SK-N-SH (cell line): ENCODE data around the gene OR12D3. TPM values are rescaled to one million over a fixed set of nuclear protein-coding genes. Genes with fewer than 3 reads are reported as not detected.

Experiments
- CTCF ChIA-PET: fragments of 300-600, 350-600 bp; formaldehyde crosslinking; extraction: SDS; loops from one replicate; lab custom pipeline; 2021; lab: Yijun Ruan, JAX
- POLR2A ChIA-PET: fragments of 350-600 bp; sonication (Branson Sonifier 250); formaldehyde crosslinking; extraction: SDS; loops from one replicate; lab custom pipeline; 2020; ENCODE audit warnings: antibody characterized with exemption, inconsistent platforms; lab: Yijun Ruan, JAX
- DNase-seq: peaks from one replicate; pipeline ENCODE4 v3.0.0; 2012
- H2AFZ ChIP-seq: fragments of 200-600 bp; sonication (generic); 2 replicates; pipeline ENCODE4 v1.8.1; 2016; ENCODE audit warnings: antibody characterized with exemption, mild to moderate bottlenecking, low read depth
- H3F3A ChIP-seq: fragments of 200-600 bp; sonication (generic); replicated peaks from 2 replicates; pipeline ENCODE3; 2016; ENCODE audit warnings: antibody characterized with exemption, mild to moderate bottlenecking; ENCODE audit not compliant: insufficient read depth
- H3K27ac ChIP-seq, 2 experiments: fragments of 200-500 bp in 1 of 2; fragments of 200-600 bp in 1 of 2; sonication (Bioruptor generic) in 1 of 2; sonication (generic), shearing (Covaris generic) in 1 of 2; 2 replicates each; pipeline versions ENCODE4 v1.5.1 to v1.6.1; 2014 to 2016; ENCODE audit warnings: low read depth in 2 of 2, inconsistent platforms in 1 of 2, low read length in 1 of 2, mild to moderate bottlenecking in 1 of 2, mixed read lengths in 1 of 2
- H3K27me3 ChIP-seq: fragments of 200-600 bp; sonication (generic), shearing (Covaris generic); 2 replicates; pipeline ENCODE4 v1.6.1; 2016; ENCODE audit warnings: mixed run types; ENCODE audit not compliant: insufficient read depth
- H3K36me3 ChIP-seq, 2 experiments: fragments of 200-500 bp in 1 of 2; fragments of 200-600 bp in 1 of 2; sonication (Bioruptor generic) in 1 of 2; sonication (generic) in 1 of 2; replicated peaks in 1 of 2; 2 replicates each; pipeline versions ENCODE3 to v1.5.1; 2014 to 2016; ENCODE audit warnings: low read length in 1 of 2, mild to moderate bottlenecking in 1 of 2; ENCODE audit not compliant: insufficient read depth in 2 of 2, control insufficient read depth in 1 of 2
- H3K4me1 ChIP-seq, 2 experiments: fragments of 200-500 bp in 1 of 2; fragments of 200-600 bp in 1 of 2; sonication (Bioruptor generic) in 1 of 2; sonication (generic), shearing (Covaris generic) in 1 of 2; 2 replicates each; pipeline versions ENCODE4 v1.5.1 to v1.6.1; 2014 to 2016; ENCODE audit warnings: low read depth in 1 of 2, low read length in 1 of 2, mixed run types in 1 of 2; ENCODE audit not compliant: insufficient read depth in 2 of 2, control insufficient read depth in 1 of 2
- H3K4me2 ChIP-seq: fragments of 200-600 bp; sonication (generic), shearing (Covaris generic); 2 replicates; pipeline ENCODE4 v1.6.1; 2017; ENCODE audit warnings: mixed run types
- H3K4me3 ChIP-seq, 2 experiments: fragments of 200-500 bp in 1 of 2; fragments of 200-600 bp in 1 of 2; sonication (Bioruptor generic) in 1 of 2; sonication (generic), shearing (Covaris generic) in 1 of 2; 2 replicates each; pipeline versions ENCODE4 v1.5.1 to v1.8.1; 2014 to 2016; ENCODE audit warnings: low read depth in 2 of 2, inconsistent platforms in 1 of 2, low read length in 1 of 2, mild to moderate bottlenecking in 1 of 2, mixed read lengths in 1 of 2, moderate library complexity in 1 of 2
- H3K79me2 ChIP-seq: fragments of 200-600 bp; sonication (generic); 2 replicates; pipeline ENCODE4 v1.8.1; 2017; ENCODE audit warnings: mild to moderate bottlenecking; ENCODE audit not compliant: insufficient read depth
- H3K9ac ChIP-seq: fragments of 200-600 bp; sonication (generic); 2 replicates; pipeline ENCODE4 v1.6.1; 2017; ENCODE audit warnings: mixed run types
- H3K9me2 ChIP-seq: fragments of 200-600 bp; sonication (generic); 2 replicates; pipeline ENCODE4 v1.6.1; 2017; ENCODE audit warnings: mixed run types
- H3K9me3 ChIP-seq: fragments of 200-600 bp; sonication (generic); 2 replicates; pipeline ENCODE4 v1.6.1; 2017; ENCODE audit warnings: mixed run types, mild to moderate bottlenecking, moderate library complexity
- H4K20me1 ChIP-seq: fragments of 200-600 bp; sonication (generic); 2 replicates; pipeline ENCODE4 v1.6.1; 2017; ENCODE audit warnings: mild to moderate bottlenecking, mixed run types; ENCODE audit not compliant: insufficient read depth
- ELF1 ChIP-seq: IDR thresholded peaks from 2 replicates; pipeline ENCODE4 v1.4.0; 2012
- FOXJ3 ChIP-seq: sonication (generic); formaldehyde crosslinking; IDR thresholded peaks from 2 replicates; pipeline ENCODE4 v1.5.1; 2020; ENCODE audit warnings: mild to moderate bottlenecking, missing genetic modification reagents
- MXI1 ChIP-seq: IDR thresholded peaks from 2 replicates; pipeline ENCODE4 v1.6.1; 2012; ENCODE audit warnings: mild to moderate bottlenecking, low read depth, low read length, improper control_type of control experiment
- NFIC ChIP-seq: IDR thresholded peaks from 2 replicates; pipeline ENCODE4 v1.4.0; 2012; ENCODE audit warnings: borderline replicate concordance
- POLR2AphosphoS5 ChIP-seq: IDR thresholded peaks from 2 replicates; pipeline ENCODE4 v1.6.1; 2012; ENCODE audit warnings: low read depth, low read length
- RAD21 ChIP-seq: IDR thresholded peaks from 2 replicates; pipeline ENCODE4 v1.6.1; 2012; ENCODE audit warnings: mild to moderate bottlenecking, low read length
- SMC3 ChIP-seq: IDR thresholded peaks from 2 replicates; pipeline ENCODE4 v1.6.1; 2012; ENCODE audit warnings: low read depth, low read length, improper control_type of control experiment
- WGBS: methylation state at CpG from one replicate; pipeline ENCODE4 v1.1.6; 2017; ENCODE audit warnings: low lambda C conversion rate; 5-methylcytosine and 5-hydroxymethylcytosine counted together
- polyA plus RNA-seq, 3 experiments: library from polyadenylated mRNA; depleted of rRNA; stranded (reverse); fragments of >200 nt; gene quantifications; 2 replicates each; pipeline ENCODE4 v1.2.3, GENCODE V29; 2012
- TF ChIP-seq, protein P1 (sequence below): IDR thresholded peaks from 2 replicates; pipeline ENCODE4 v1.4.0; 2012; ENCODE audit warnings: low read depth, borderline replicate concordance
- TF ChIP-seq, protein P2 (sequence below): IDR thresholded peaks from 2 replicates; pipeline ENCODE4; 2012
- TF ChIP-seq, protein P3 (sequence below): fragments of 200-600 bp; sonication (generic); IDR thresholded peaks from 2 replicates; pipeline ENCODE4 v1.6.1; 2017; ENCODE audit warnings: antibody characterized with exemption, mild to moderate bottlenecking, moderate library complexity

Gene OR12D3
- polyA plus RNA-seq, 1 of the 3 experiments (the other 2 are of a cell fraction) = not detected

DNA sequence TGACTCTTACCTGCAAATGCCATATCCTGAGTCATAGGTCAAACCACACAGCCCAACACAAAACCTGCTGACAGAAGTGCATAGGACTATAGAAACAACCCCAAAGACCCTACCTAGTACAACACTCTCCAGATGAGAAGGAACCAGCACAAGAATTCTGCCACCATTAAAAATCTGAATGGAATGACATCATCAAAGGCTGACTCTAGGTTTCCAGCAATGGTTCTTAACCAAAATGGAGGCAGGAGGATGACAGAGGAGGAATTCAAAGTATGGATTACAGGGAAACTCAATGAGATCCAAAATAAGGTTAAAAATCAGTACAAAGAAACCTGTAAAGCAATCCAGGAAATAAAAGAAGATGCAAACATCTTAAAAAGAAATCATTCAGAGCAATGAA is 42.4 kb downstream of the OR12D3 start (continued):
- TF ChIP-seq, protein P1, sequence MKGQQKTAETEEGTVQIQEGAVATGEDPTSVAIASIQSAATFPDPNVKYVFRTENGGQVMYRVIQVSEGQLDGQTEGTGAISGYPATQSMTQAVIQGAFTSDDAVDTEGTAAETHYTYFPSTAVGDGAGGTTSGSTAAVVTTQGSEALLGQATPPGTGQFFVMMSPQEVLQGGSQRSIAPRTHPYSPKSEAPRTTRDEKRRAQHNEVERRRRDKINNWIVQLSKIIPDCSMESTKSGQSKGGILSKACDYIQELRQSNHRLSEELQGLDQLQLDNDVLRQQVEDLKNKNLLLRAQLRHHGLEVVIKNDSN = no peak
- no peak for TF ChIP-seq POLR2AphosphoS5

DNA sequence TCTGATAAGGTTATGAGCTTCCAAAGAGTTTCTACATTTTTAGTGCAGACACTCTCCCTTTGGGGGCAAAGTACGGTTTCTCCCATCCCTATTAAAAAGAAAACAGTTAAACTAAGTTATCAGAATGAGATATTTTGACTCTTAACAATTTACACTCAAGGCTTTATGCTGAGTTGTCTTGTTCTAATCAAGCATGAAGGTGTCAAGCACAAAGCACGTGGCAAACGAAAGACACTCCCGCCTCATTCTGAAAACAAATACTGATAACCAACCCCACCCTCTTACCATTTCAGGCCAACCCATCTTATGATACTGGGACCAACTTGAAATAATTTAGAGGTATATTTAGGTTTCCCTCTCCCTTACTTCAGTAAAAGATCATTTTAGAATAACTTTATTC is 49.3 kb downstream of the OR12D3 start:
- H3K4me2 ChIP-seq = no peak overlapping the region
- 4% methylated on average over 4 of the region's 4 CpGs for whole genome bisulfite sequencing
- CTCF ChIA-PET = no interaction called here

More for the DNA sequence above, 49.3 kb downstream of the OR12D3 start:
- Histone ChIP-seq H3K9me2 (no peaks in the 10 kb centered on the region), H3K4me3 (no peak overlapping the region), H3F3A (no peaks in the 10 kb centered on the region), H3K9ac (no peak overlapping the region), H3K79me2 (no peaks in the 10 kb centered on the region), H3K36me3 (no peaks in the 10 kb centered on the region), H4K20me1 (no peaks in the 10 kb centered on the region), H2AFZ (no peak overlapping the region), H3K27ac (no peak overlapping the region), H3K9me3 (no peaks in the 10 kb centered on the region), H3K4me1 (no peaks in the 10 kb centered on the region), H3K27me3 (no peaks in the 10 kb centered on the region)
- TF ChIP-seq, protein P2, sequence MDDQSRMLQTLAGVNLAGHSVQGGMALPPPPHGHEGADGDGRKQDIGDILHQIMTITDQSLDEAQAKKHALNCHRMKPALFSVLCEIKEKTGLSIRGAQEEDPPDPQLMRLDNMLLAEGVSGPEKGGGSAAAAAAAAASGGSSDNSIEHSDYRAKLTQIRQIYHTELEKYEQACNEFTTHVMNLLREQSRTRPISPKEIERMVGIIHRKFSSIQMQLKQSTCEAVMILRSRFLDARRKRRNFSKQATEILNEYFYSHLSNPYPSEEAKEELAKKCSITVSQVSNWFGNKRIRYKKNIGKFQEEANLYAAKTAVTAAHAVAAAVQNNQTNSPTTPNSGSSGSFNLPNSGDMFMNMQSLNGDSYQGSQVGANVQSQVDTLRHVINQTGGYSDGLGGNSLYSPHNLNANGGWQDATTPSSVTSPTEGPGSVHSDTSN = no peak
- TF ChIP-seq FOXJ3 (CRISPR knock-in tag) = no peak
- no peak for TF ChIP-seq SMC3
- no peak for TF ChIP-seq ELF1
- TF ChIP-seq, protein P3, sequence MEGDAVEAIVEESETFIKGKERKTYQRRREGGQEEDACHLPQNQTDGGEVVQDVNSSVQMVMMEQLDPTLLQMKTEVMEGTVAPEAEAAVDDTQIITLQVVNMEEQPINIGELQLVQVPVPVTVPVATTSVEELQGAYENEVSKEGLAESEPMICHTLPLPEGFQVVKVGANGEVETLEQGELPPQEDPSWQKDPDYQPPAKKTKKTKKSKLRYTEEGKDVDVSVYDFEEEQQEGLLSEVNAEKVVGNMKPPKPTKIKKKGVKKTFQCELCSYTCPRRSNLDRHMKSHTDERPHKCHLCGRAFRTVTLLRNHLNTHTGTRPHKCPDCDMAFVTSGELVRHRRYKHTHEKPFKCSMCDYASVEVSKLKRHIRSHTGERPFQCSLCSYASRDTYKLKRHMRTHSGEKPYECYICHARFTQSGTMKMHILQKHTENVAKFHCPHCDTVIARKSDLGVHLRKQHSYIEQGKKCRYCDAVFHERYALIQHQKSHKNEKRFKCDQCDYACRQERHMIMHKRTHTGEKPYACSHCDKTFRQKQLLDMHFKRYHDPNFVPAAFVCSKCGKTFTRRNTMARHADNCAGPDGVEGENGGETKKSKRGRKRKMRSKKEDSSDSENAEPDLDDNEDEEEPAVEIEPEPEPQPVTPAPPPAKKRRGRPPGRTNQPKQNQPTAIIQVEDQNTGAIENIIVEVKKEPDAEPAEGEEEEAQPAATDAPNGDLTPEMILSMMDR = no peak
- TF ChIP-seq RAD21 = no peak
- TF ChIP-seq MXI1 = no peak
- TF ChIP-seq NFIC = no peak
- no peak for DNase-seq
- POLR2A ChIA-PET = no interaction called here

Other genes starting within 250 kb of the OR12D3 start
- gene OR2J2, start 204.4 kb downstream of the OR12D3 start, polyA plus RNA-seq (2012; rRNA removed) = not detected in 2 replicates
- not detected in 2 replicates for gene OR14J1, start 73.6 kb downstream of the OR12D3 start, polyA plus RNA-seq (2012; rRNA removed)
- gene OR5V1, start 6.4 kb downstream of the OR12D3 start, polyA plus RNA-seq (2012; rRNA removed) = not detected in 2 replicates
- gene OR12D2, start 20.3 kb upstream of the OR12D3 start, polyA plus RNA-seq (2012; rRNA removed) = not detected in 2 replicates
- gene OR12D1, start 39.6 kb upstream of the OR12D3 start, polyA plus RNA-seq (2012; rRNA removed) = not detected in 2 replicates
- gene OR10C1, start 64.0 kb upstream of the OR12D3 start, polyA plus RNA-seq (2012; rRNA removed) = not detected in 2 replicates
- gene OR11A1, start 81.8 kb upstream of the OR12D3 start, polyA plus RNA-seq (2012; rRNA removed) = not detected in 2 replicates
- gene OR2H1, start 81.9 kb upstream of the OR12D3 start, polyA plus RNA-seq (2012; rRNA removed) = not detected in 2 replicates
- gene MAS1L, start 112.7 kb upstream of the OR12D3 start, polyA plus RNA-seq (2012; rRNA removed) = not detected in 2 replicates
- not detected in 2 replicates for gene UBD, start 184.4 kb upstream of the OR12D3 start, polyA plus RNA-seq (2012; rRNA removed)
- gene OR2H2, start 209.8 kb upstream of the OR12D3 start, polyA plus RNA-seq (2012; rRNA removed) = not detected in 2 replicates